MM.1S (cell line): Measurements from ENCODE around the gene IQCN.

Experiments used
- DNase-seq: peaks from one replicate; pipeline ENCODE4 v3.0.0-alpha.2; 2015
- H2AFZ ChIP-seq: fragments of 300-600 bp; sonication (generic); 2 replicates; pipeline ENCODE4 v1.6.0; 2016; ENCODE audit warnings: antibody characterized with exemption, low read length
- H3F3A ChIP-seq: fragments of 300-600 bp; sonication (generic); 2 replicates; pipeline ENCODE4 v1.6.1; 2016; ENCODE audit warnings: mild to moderate bottlenecking, antibody characterized with exemption, low read length, moderate library complexity, mixed read lengths; ENCODE audit not compliant: insufficient read depth
- H3K27ac ChIP-seq: fragments of 300-600 bp; sonication (generic); 2 replicates; pipeline ENCODE4 v1.5.1; 2016; ENCODE audit warnings: mild to moderate bottlenecking, low read length
- H3K27me3 ChIP-seq: fragments of 300-600 bp; sonication (generic); replicated peaks from 2 replicates; pipeline ENCODE4 v1.6.0; 2016; ENCODE audit warnings: low read length; ENCODE audit not compliant: insufficient read depth
- H3K36me3 ChIP-seq: fragments of 300-600 bp; sonication (generic); replicated peaks from 2 replicates; pipeline ENCODE4 v1.6.1; 2016; ENCODE audit warnings: mild to moderate bottlenecking, low read length, mixed read lengths; ENCODE audit not compliant: insufficient read depth
- H3K4me1 ChIP-seq: fragments of 300-600 bp; sonication (generic); 2 replicates; pipeline ENCODE4 v1.6.1; 2016; ENCODE audit warnings: low read length, mixed read lengths
- H3K4me2 ChIP-seq: fragments of 300-600 bp; sonication (generic); 2 replicates; pipeline ENCODE4 v1.6.0; 2016; ENCODE audit warnings: low read depth, low read length
- H3K4me3 ChIP-seq: fragments of 300-600 bp; sonication (generic); 2 replicates; pipeline ENCODE4 v1.5.1; 2016; ENCODE audit warnings: low read length, mixed read lengths
- H3K79me2 ChIP-seq: fragments of 300-600 bp; sonication (generic); 2 replicates; pipeline ENCODE4 v1.6.1; 2016; ENCODE audit warnings: mixed run types, low read length, mixed read lengths
- H3K9ac ChIP-seq: fragments of 300-600 bp; sonication (generic); 2 replicates; pipeline ENCODE4 v1.6.1; 2016; ENCODE audit warnings: low read length, mixed read lengths
- H3K9me2 ChIP-seq: fragments of 300-600 bp; sonication (generic); replicated peaks from 2 replicates; pipeline ENCODE4 v1.6.1; 2016; ENCODE audit warnings: mild to moderate bottlenecking, low read length, mixed read lengths; ENCODE audit not compliant: insufficient read depth
- H3K9me3 ChIP-seq: fragments of 300-600 bp; sonication (generic); replicated peaks from 2 replicates; pipeline ENCODE4 v1.6.1; 2016; ENCODE audit warnings: mild to moderate bottlenecking, low read length, mixed read lengths; ENCODE audit not compliant: insufficient read depth
- H4K20me1 ChIP-seq: fragments of 300-600 bp; sonication (generic); 2 replicates; pipeline ENCODE4 v1.6.1; 2016; ENCODE audit warnings: mild to moderate bottlenecking, low read length, moderate library complexity, mixed read lengths; ENCODE audit not compliant: insufficient read depth
- EZH2 ChIP-seq: fragments of 300-600 bp; sonication (generic); optimal IDR thresholded peaks from 2 replicates; pipeline ENCODE3; 2017; ENCODE audit warnings: low read depth, mild to moderate bottlenecking, antibody characterized with exemption, low read length, mixed read lengths
- EZH2phosphoT487 ChIP-seq: fragments of 300-600 bp; sonication (generic); IDR thresholded peaks from 2 replicates; pipeline ENCODE4 v1.6.1; 2018; ENCODE audit warnings: antibody characterized with exemption, low read length
- TF ChIP-seq, protein P1 (sequence below): fragments of 300-600 bp; sonication (generic); IDR thresholded peaks from 2 replicates; pipeline ENCODE4 v1.5.1; 2016; ENCODE audit warnings: antibody characterized with exemption, low read length, mixed read lengths

Gene IQCN

DNA sequence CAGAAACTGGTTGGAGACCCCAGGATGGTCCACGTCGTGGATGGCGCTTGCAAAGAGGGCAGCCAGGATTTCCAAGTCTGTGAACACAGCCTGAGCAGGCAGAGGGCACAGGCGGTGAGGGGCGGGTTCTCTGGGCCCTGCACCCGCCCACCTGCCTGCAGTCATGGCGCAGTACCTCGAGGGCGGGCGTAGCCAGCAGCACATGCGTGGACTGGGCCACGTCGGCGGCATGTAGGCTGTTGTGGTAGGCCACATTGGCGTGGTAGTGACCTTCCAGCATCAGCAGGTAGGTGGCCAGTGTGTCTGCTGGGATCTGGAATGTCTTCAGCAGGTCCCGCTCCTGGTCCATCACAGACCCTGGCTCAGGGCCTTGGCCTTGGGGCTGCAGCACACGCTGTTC is 56.1 kb downstream of the IQCN start:
- Histone ChIP-seq H3K27ac (no peak overlapping the region), H3K36me3 (no peaks in the 10 kb centered on the region), H3K9me2 (no peaks in the 10 kb centered on the region), H2AFZ (no peak overlapping the region), H3K79me2 (no peaks in the 10 kb centered on the region), H3K9ac (no peak overlapping the region), H3F3A (no peaks in the 10 kb centered on the region), H4K20me1 (no peaks in the 10 kb centered on the region), H3K9me3 (no peaks in the 10 kb centered on the region), H3K4me3 (no peak overlapping the region), H3K27me3 (peaks cover 77% of the 10 kb centered on the region), H3K4me2 (no peak overlapping the region), H3K4me1 (no peaks in the 10 kb centered on the region)
- TF ChIP-seq EZH2: no peak
- TF ChIP-seq, protein P1, sequence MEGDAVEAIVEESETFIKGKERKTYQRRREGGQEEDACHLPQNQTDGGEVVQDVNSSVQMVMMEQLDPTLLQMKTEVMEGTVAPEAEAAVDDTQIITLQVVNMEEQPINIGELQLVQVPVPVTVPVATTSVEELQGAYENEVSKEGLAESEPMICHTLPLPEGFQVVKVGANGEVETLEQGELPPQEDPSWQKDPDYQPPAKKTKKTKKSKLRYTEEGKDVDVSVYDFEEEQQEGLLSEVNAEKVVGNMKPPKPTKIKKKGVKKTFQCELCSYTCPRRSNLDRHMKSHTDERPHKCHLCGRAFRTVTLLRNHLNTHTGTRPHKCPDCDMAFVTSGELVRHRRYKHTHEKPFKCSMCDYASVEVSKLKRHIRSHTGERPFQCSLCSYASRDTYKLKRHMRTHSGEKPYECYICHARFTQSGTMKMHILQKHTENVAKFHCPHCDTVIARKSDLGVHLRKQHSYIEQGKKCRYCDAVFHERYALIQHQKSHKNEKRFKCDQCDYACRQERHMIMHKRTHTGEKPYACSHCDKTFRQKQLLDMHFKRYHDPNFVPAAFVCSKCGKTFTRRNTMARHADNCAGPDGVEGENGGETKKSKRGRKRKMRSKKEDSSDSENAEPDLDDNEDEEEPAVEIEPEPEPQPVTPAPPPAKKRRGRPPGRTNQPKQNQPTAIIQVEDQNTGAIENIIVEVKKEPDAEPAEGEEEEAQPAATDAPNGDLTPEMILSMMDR: no peak
- no peak for TF ChIP-seq EZH2phosphoT487
- no peak for DNase-seq

DNA sequence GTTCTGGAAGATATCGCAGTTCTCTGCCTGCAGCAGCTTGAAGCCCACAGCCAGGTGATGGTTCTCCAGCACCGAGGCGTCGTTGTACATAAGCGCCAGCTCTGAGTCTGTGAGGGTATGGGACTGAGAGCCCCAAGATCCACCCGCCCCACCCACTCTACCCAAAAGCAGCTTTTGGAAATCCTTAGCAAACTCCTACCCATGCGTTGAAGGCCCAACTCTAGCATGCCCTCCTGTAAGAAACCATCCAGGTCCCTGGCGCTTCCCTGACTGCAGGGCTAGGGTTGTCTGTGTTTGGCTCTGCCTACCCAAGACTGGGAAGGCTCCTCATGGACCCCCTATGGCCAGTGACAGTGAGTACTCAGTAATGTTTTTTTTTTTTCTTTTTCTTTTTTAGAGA is 57.5 kb downstream of the IQCN start:
- Histone ChIP-seq H3K9me2 (no peaks in the 10 kb centered on the region), H3K79me2 (no peaks in the 10 kb centered on the region), H3K4me1 (no peaks in the 10 kb centered on the region), H4K20me1 (no peaks in the 10 kb centered on the region), H3K9me3 (no peaks in the 10 kb centered on the region), H3K36me3 (no peaks in the 10 kb centered on the region), H3K27ac (no peak overlapping the region), H2AFZ (no peak overlapping the region), H3K9ac (no peak overlapping the region), H3F3A (no peaks in the 10 kb centered on the region), H3K4me3 (no peak overlapping the region), H3K27me3 (peaks cover 78% of the 10 kb centered on the region), H3K4me2 (no peak overlapping the region)
- DNase-seq: no peak
- TF ChIP-seq EZH2: no peak
- TF ChIP-seq, protein P1: no peak
- TF ChIP-seq EZH2phosphoT487: no peak

DNA sequence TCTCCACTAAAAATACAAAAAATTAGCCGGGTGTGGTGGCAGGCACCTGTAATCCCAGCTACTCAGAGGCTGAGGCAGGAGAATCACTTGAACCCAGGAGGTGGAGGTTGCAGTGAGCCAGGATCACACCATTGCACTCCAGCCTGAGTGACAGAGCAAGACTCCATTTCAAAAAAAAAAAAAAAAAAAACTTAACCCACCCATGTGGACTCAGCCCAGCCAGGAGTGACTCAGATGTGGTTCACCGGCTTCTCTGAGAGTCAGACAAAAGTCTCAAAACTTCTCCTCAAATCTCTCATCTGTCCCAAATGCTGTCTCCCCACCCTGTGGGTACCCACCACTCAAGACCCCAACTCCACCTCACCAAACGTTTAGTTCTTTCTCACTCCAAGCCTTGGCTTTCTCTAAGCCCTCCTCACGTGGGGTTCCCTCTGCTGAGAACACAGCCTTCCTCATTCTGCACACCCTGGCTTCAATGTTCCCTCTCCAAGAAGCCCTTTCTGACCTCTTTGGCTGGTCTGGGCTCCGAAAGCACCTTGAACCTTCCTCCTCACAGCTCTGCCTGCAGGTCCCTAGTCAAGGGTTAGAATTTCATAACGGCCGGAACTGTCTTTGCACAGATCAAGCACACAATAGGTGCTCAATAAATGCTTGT is 59.3 kb downstream of the IQCN start:
- no peak for DNase-seq
- H3F3A ChIP-seq: no peaks in the 10 kb centered on the region
- no peak overlapping the region for H3K4me2 ChIP-seq
- no peak for TF ChIP-seq EZH2phosphoT487
- TF ChIP-seq EZH2: no peak
- TF ChIP-seq, protein P1: no peak
- H3K27ac ChIP-seq: no peak overlapping the region
- no peaks in the 10 kb centered on the region for H3K9me2 ChIP-seq
- H3K4me3 ChIP-seq: no peak overlapping the region
- no peak overlapping the region for H3K9ac ChIP-seq
- H3K27me3 ChIP-seq: peaks cover 82% of the 10 kb centered on the region
- no peaks in the 10 kb centered on the region for H3K36me3 ChIP-seq
- no peaks in the 10 kb centered on the region for H3K79me2 ChIP-seq
- H4K20me1 ChIP-seq: no peaks in the 10 kb centered on the region
- no peaks in the 10 kb centered on the region for H3K9me3 ChIP-seq
- no peak overlapping the region for H2AFZ ChIP-seq
- H3K4me1 ChIP-seq: no peaks in the 10 kb centered on the region
